NCI-H146 treated with DMSO at 0.1 percent for 48 hours (cell line): ENCODE data around the gene ZNF765.
"Not testable (repeated sequence)": the region's sequence is repeated elsewhere in the genome, so short reads cannot be mapped to it uniquely, and the experiment has no call there.

Source experiments
- DNase-seq: peaks from one replicate; lab custom pipeline; 2025; ENCODE audit not compliant: unreplicated experiment; lab: John Stamatoyannopoulos, UW

ZNF765 gene

GRCh38 chr19:53420520-53421315 lies 25.8 kb downstream of the ZNF765 start:
- DNase-seq = not testable (repeated sequence)

- peak; percentile 57 for DNase-seq
Observed at GRCh38 chr19:53422551-53422950, 27.6 kb downstream of the ZNF765 start.

GRCh38 chr19:53423074-53423473 lies 28.1 kb downstream of the ZNF765 start:
- DNase-seq = peak; percentile 70

GRCh38 chr19:53423680-53424079 lies 28.7 kb downstream of the ZNF765 start:
- peak; percentile 30 for DNase-seq

GRCh38 chr19:53424968-53425597 lies 30.1 kb downstream of the ZNF765 start:
- peak; percentile 79 for DNase-seq

GRCh38 chr19:53431399-53432087 lies 36.6 kb downstream of the ZNF765 start, which contains the start of gene ZNF761:
Gene ZNF761 (plus strand): TSS chr19:53431984. CDS start chr19:53447269, 15,285 bp downstream.
- DNase-seq = peak; percentile 96

GRCh38 chr19:53432088-53432661 lies 37.2 kb downstream of the ZNF765 start:
- DNase-seq = peak; percentile 39

GRCh38 chr19:53443809-53444208 lies 48.9 kb downstream of the ZNF765 start:
- not testable (repeated sequence) for DNase-seq

- DNase-seq = not testable (repeated sequence)
Observed at GRCh38 chr19:53447196-53447595, 52.2 kb downstream of the ZNF765 start.

- no peak for DNase-seq
Observed at GRCh38 chr19:53455828-53456227, 60.9 kb downstream of the ZNF765 start.

GRCh38 chr19:53460131-53460721 lies 65.3 kb downstream of the ZNF765 start:
- not testable (repeated sequence) for DNase-seq

GRCh38 chr19:53461866-53462265 lies 66.9 kb downstream of the ZNF765 start:
- no peak for DNase-seq

GRCh38 chr19:53462861-53463260 lies 67.9 kb downstream of the ZNF765 start:
- DNase-seq = no peak

GRCh38 chr19:53463263-53463662 lies 68.3 kb downstream of the ZNF765 start:
- DNase-seq = no peak

- DNase-seq = peak; percentile 58
Observed at GRCh38 chr19:53466726-53467484, 72.0 kb downstream of the ZNF765 start.

- DNase-seq = peak; percentile 68
Observed at GRCh38 chr19:53467485-53468262, 72.7 kb downstream of the ZNF765 start, which contains the start of gene ZNF813. Gene ZNF813 (plus strand): TSS chr19:53467733. CDS start chr19:53483823, 16,090 bp downstream.

GRCh38 chr19:53468628-53469027 lies 73.7 kb downstream of the ZNF765 start:
- not testable (repeated sequence) for DNase-seq

- DNase-seq = no peak
Observed at GRCh38 chr19:53471916-53472315, 77.0 kb downstream of the ZNF765 start.

GRCh38 chr19:53474832-53475231 lies 79.9 kb downstream of the ZNF765 start:
- not testable (repeated sequence) for DNase-seq
